ENCODE data around the gene CADPS2. TPM values are rescaled to one million over a fixed set of nuclear protein-coding genes. Genes with fewer than 3 reads are reported as not detected.

Gene CADPS2
- total and polyA plus RNA-seq, 2 of the 4 experiments (the other 2 are of a cell fraction), result 0.10 to 0.54 TPM

- Histone ChIP-seq H2BK5ac (ENCODE audit: low read depth, low read length, poor library complexity, severe bottlenecking) (no peak within 1 kb of the TSS), H3K4me3 (ENCODE audit: insufficient read depth, low read depth, low read length) (no peak within 1 kb of the TSS), H2AK9ac (replicated peaks; ENCODE audit: low read depth, low read length, poor library complexity) (no peak within 1 kb of the TSS), H3K27ac (ENCODE audit: insufficient read depth, low read length) (no peak within 1 kb of the TSS), H2BK120ac (ENCODE audit: low read depth, low read length) (no peak within 1 kb of the TSS), H4K91ac (ENCODE audit: insufficient read depth, low read depth, low read length) (no peak within 1 kb of the TSS), H2BK20ac (ENCODE audit: low read depth, low read length) (no peak within 1 kb of the TSS), H3K27me3 (ENCODE audit: control insufficient read depth, insufficient read depth, low read length) (no peaks in the 10 kb centered on the region), H3K18ac (ENCODE audit: low read depth, low read length) (no peak within 1 kb of the TSS), H3K4me2 (ENCODE audit: low read depth, low read length) (no peak within 1 kb of the TSS), H2AK5ac (ENCODE audit: low read depth, low read length) (no peak within 1 kb of the TSS), H3K9me3 (ENCODE audit: control insufficient read depth, insufficient read depth, low read length) (peaks cover 5% of the 10 kb centered on the region), H4K5ac (ENCODE audit: low read depth, low read length) (no peak within 1 kb of the TSS), H3K9me1 (ENCODE audit: insufficient read depth, low read length) (no peaks in the 10 kb centered on the region), H3K14ac (replicated peaks; ENCODE audit: low read depth, low read length) (no peak within 1 kb of the TSS), H3K36me3 (ENCODE audit: control insufficient read depth, insufficient read depth, low read length) (no peaks in the 10 kb centered on the region), H4K8ac (ENCODE audit: low read depth in 2 of 2, low read length in 2 of 2) (no peak within 1 kb of the TSS), H3K56ac (ENCODE audit: extremely low read depth, insufficient read depth, low read length) (no peak within 1 kb of the TSS), H3K23ac (ENCODE audit: low read depth, low read length) (no peak within 1 kb of the TSS), H3K79me1 (ENCODE audit: low read depth in 1 of 2, low read length in 2 of 2) (no peaks in the 10 kb centered on the region), H3K9ac (ENCODE audit: low read depth, low read length) (no peak within 1 kb of the TSS), H3K4me1 (ENCODE audit: control insufficient read depth, insufficient read depth, low read length) (no peaks in the 10 kb centered on the region), H2BK15ac (ENCODE audit: low read depth, low read length) (no peak within 1 kb of the TSS), H4K20me1 (ENCODE audit: insufficient read depth, low read length) (no peaks in the 10 kb centered on the region), H2AFZ (replicated peaks; ENCODE audit: low read length, poor library complexity) (no peak within 1 kb of the TSS), H3K4ac (ENCODE audit: low read depth, low read length) (no peak within 1 kb of the TSS)
- WGBS, 2 experiments (ENCODE audit: extremely low coverage in 2 of 2, insufficient read length in 1 of 2), result no CpG with 5 or more reads among the region's 1 CpG
- in situ Hi-C loops (cut with MboI; ENCODE audit: low sequenced_read_pairs) (no loop called here), dilution Hi-C loops (cut with HindIII; ENCODE audit: low sequenced_read_pairs, unreplicated experiment) (no loop called here), intact Hi-C loops (cut with micrococcal nuclease) (no loop called here)
- CTCF ChIA-PET, result no interaction called here
- TF ChIP-seq SMC3 (IDR thresholded peaks at IDR 0.05; ENCODE audit: low read depth, low read length), result no peak
- no peak for TF ChIP-seq NFE2L2 (IDR thresholded peaks at IDR 0.05; ENCODE audit: low read depth, low read length)
- TF ChIP-seq POLR2A (IDR thresholded peaks at IDR 0.05; ENCODE audit: low read depth, low read length), result no peak
- TF ChIP-seq CTCF (conservative IDR thresholded peaks at IDR 0.05; ENCODE audit: low read depth, low read length), result no peak
- TF ChIP-seq USF2 (IDR thresholded peaks at IDR 0.05; ENCODE audit: low read depth, low read length), result no peak
- no peak for TF ChIP-seq CEBPB (IDR thresholded peaks at IDR 0.05; ENCODE audit: low read depth, low read length)
- no peak for TF ChIP-seq RCOR1 (IDR thresholded peaks at IDR 0.05; ENCODE audit: insufficient replicate concordance, low read length)
- TF ChIP-seq RFX5 (IDR thresholded peaks at IDR 0.05; ENCODE audit: low read depth, low read length), result no peak
- TF ChIP-seq RAD21 (IDR thresholded peaks at IDR 0.05; ENCODE audit: low read length), result no peak
- DNase-seq, result no peak
- POLR2A ChIA-PET (ENCODE audit: unreplicated experiment), result no interaction called here
- no TSS peak for BruUV-seq (replicated peaks)
- no peak for ATAC-seq (ENCODE audit: low read depth)
Measured at GRCh38 chr7:122702872-122703510, 183.3 kb downstream of the CADPS2 start, which contains the start of gene RNF148. TSS of gene RNF148 (minus strand) at chr7:122702922. CDS start at chr7:122702750, 172 bp downstream.
